CD4-positive, alpha-beta T cell treated with Interferon gamma for 1 hour (primary cell): ENCODE results near the gene OTOA.
"Not testable (repeated sequence)": the region's sequence is repeated elsewhere in the genome, so short reads cannot be mapped to it uniquely, and the experiment has no call there.

Experiments
- DNase-seq: peaks from one replicate; pipeline ENCODE4 v3.0.0-alpha.2; 2020

Gene OTOA

GRCh38 chr16:21663889-21664647 lies at the start of gene OTOA:
Gene OTOA, plus strand, starts transcription at chr16:21663968. Its CDS starts 14,547 bp downstream, at chr16:21678515.
- DNase-seq = peak; percentile 6

GRCh38 chr16:21614896-21615295 lies 48.9 kb upstream of the OTOA start:
- no peak for DNase-seq

GRCh38 chr16:21617607-21618006 lies 46.2 kb upstream of the OTOA start:
- no peak for DNase-seq

- no peak for DNase-seq
Observed at GRCh38 chr16:21618281-21618680, 45.5 kb upstream of the OTOA start.

- DNase-seq = no peak
Observed at GRCh38 chr16:21619765-21620425, 43.9 kb upstream of the OTOA start.

GRCh38 chr16:21620592-21620991 lies 43.2 kb upstream of the OTOA start:
- DNase-seq = no peak

- DNase-seq = no peak
Observed at GRCh38 chr16:21622545-21622944, 41.2 kb upstream of the OTOA start.

- no peak for DNase-seq
Observed at GRCh38 chr16:21625026-21625425, 38.7 kb upstream of the OTOA start.

- DNase-seq = peak; percentile 46
Observed at GRCh38 chr16:21626659-21627277, 37.0 kb upstream of the OTOA start.

GRCh38 chr16:21628121-21628726 lies 35.5 kb upstream of the OTOA start:
- DNase-seq = no peak

GRCh38 chr16:21628772-21629171 lies 35.0 kb upstream of the OTOA start:
- no peak for DNase-seq

GRCh38 chr16:21629616-21630539 lies 33.9 kb upstream of the OTOA start:
- DNase-seq = not testable (repeated sequence)

- DNase-seq = not testable (repeated sequence)
Observed at GRCh38 chr16:21630866-21631265, 32.9 kb upstream of the OTOA start.

- DNase-seq = not testable (repeated sequence)
Observed at GRCh38 chr16:21631376-21631775, 32.4 kb upstream of the OTOA start.

- DNase-seq = peak; percentile 44
Observed at GRCh38 chr16:21631951-21632575, 31.7 kb upstream of the OTOA start.

GRCh38 chr16:21634216-21634615 lies 29.6 kb upstream of the OTOA start:
- DNase-seq = no peak

- not testable (repeated sequence) for DNase-seq
Observed at GRCh38 chr16:21635694-21636093, 28.1 kb upstream of the OTOA start.

GRCh38 chr16:21637032-21637968 lies 26.5 kb upstream of the OTOA start:
- no peak for DNase-seq

- DNase-seq = no peak
Observed at GRCh38 chr16:21638573-21638975, 25.2 kb upstream of the OTOA start.

- DNase-seq = no peak
Observed at GRCh38 chr16:21639493-21639892, 24.3 kb upstream of the OTOA start.

GRCh38 chr16:21641916-21642315 lies 21.9 kb upstream of the OTOA start:
- no peak for DNase-seq
